Gastrocnemius medialis (tissue), 4 donors: ENCODE data around the gene JAG2. TPM values are rescaled to one million over a fixed set of nuclear protein-coding genes. Genes with fewer than 3 reads are reported as not detected.
A peak's percentile ranks its signal among the peaks of the same experiment; 100 is the strongest.

Experiments used
- ATAC-seq, 2 donors: fragments of 150-250 bp; one replicate each; pipeline ENCODE4 v1.9.1; 2016
- DNase-seq, 2 donors: peaks; one replicate each; pipeline ENCODE4 v3.0.0-alpha.2; 2019
- H3K27ac ChIP-seq, 4 donors: fragments of 200-600 bp; sonication (generic); 1 replicate in 1 of 4; 2 replicates in 3 of 4; pipeline ENCODE4 v1.5.1; 2016 to 2018; ENCODE audit warnings: mild to moderate bottlenecking in 2 of 4, moderate library complexity in 1 of 4
- H3K27me3 ChIP-seq, 3 donors: fragments of 200-600 bp; sonication (generic) in 2 of 3; 1 replicate in 1 of 3; 2 replicates in 2 of 3; pipeline versions ENCODE4 v1.5.1 to v1.6.0; 2016 to 2019; ENCODE audit warnings: mild to moderate bottlenecking in 1 of 3, moderate library complexity in 1 of 3
- H3K36me3 ChIP-seq, 2 donors: fragments of 200-600 bp; sonication (generic) in 1 of 2; one replicate each; pipeline ENCODE4 v1.5.1; 2017 to 2018
- H3K4me1 ChIP-seq, 2 donors: fragments of 200-600 bp; sonication (generic) in 1 of 2; one replicate each; pipeline ENCODE4 v1.5.1; 2016 to 2017; ENCODE audit warnings: mild to moderate bottlenecking in 2 of 2
- H3K4me3 ChIP-seq, 4 donors: fragments of 200-600 bp; sonication (generic) in 3 of 4; 1 replicate in 1 of 4; 2 replicates in 3 of 4; pipeline ENCODE4 v1.5.1; 2016 to 2019; ENCODE audit warnings: mild to moderate bottlenecking in 2 of 4
- H3K9me3 ChIP-seq, 3 donors: fragments of 200-600 bp; sonication (generic) in 2 of 3; 1 replicate in 1 of 3; 2 replicates in 2 of 3; pipeline ENCODE4 v1.5.1; 2016 to 2019
- CTCF ChIP-seq, 5 experiments: fragments of 450-650 bp in 3 of 5; fragments of 200-600 bp in 2 of 5; sonication (generic) in 2 of 5; IDR thresholded peaks in 4 of 5; conservative IDR thresholded peaks in 1 of 5; 1 replicate in 4 of 5; 2 replicates in 1 of 5; pipeline ENCODE4 v1.5.1; 2016 to 2019; ENCODE audit warnings: antibody characterized with exemption in 5 of 5, mild to moderate bottlenecking in 3 of 5, moderate library complexity in 3 of 5
- POLR2A ChIP-seq, 2 donors: fragments of 450-650 bp; IDR thresholded peaks; one replicate each; pipeline ENCODE4 v1.6.1; 2017; ENCODE audit warnings: antibody characterized with exemption in 2 of 2, mild to moderate bottlenecking in 2 of 2, moderate library complexity in 2 of 2
- in situ Hi-C, 4 donors: fragments of 200-750 bp; cut with MboI; loops; one replicate each; pipeline versions ENCODE4 v1.15.0 to v1.8.0; 2017; ENCODE audit warnings: low sequenced_read_pairs in 4 of 4
- intact Hi-C: fragments of 100-400 bp; cut with DNase I; formaldehyde crosslinking; loops from one replicate; pipeline ENCODE4 v1.15.1; 2023; ENCODE audit warnings: low total_unique reads
- total RNA-seq, 4 donors: library from RNA; depleted of rRNA; stranded (reverse); fragments of >200 nt; gene quantifications; one replicate each; pipeline versions ENCODE4 v1.1.0 to v1.2.3, GENCODE V29; 2016

Gene JAG2
- total RNA-seq, 4 donors from 2014 or later: 8.0 to 17.9 (median 15.7) TPM

GRCh38 chr14:105203057-105203531 lies 34.5 kb upstream of the JAG2 start:
- H3K4me3 ChIP-seq: no peak overlapping the region
- ATAC-seq (peak; percentile 39 to 62), DNase-seq (peak in 1 of 2 donors; percentile 65)
- TF ChIP-seq POLR2A (IDR thresholded peaks at IDR 0.05) (no peak), CTCF (IDR thresholded peaks at IDR 0.05 in 4 of 5, conservative IDR thresholded peaks at IDR 0.05 in 1 of 5) (peak; percentile 83 to 97 (median 95))
- in situ Hi-C loops: loop anchor here in 1 of 4 donors (25.0 kb wide), 1 partner anchor 134 kb away; no protein-coding TSS in a partner anchor
- no peaks in the 10 kb centered on the region for H3K9me3 ChIP-seq
- H3K36me3 ChIP-seq: no peaks in the 10 kb centered on the region
- H3K27me3 ChIP-seq: peaks cover 0 to 12% (median 8%) of the 10 kb centered on the region in 3 donors
- peaks cover 5 to 30% of the 10 kb centered on the region in 2 donors for H3K4me1 ChIP-seq
- intact Hi-C loops: loop anchor here (1.0 to 5.0 kb wide), 3 partner anchors 79 to 149 kb away; no protein-coding TSS in a partner anchor
- H3K27ac ChIP-seq: no peak overlapping the region

- no peak for ATAC-seq
- in situ Hi-C loops: loop anchor here in 1 of 4 donors (25.0 kb wide), 1 partner anchor 135 kb away; no protein-coding TSS in a partner anchor
- Histone ChIP-seq H3K9me3 (no peaks in the 10 kb centered on the region), H3K27ac (peak overlapping the region; percentile 3 to 56 (median 50)), H3K27me3 (peaks cover 9 to 19% (median 17%) of the 10 kb centered on the region in 3 donors), H3K36me3 (no peaks in the 10 kb centered on the region), H3K4me1 (peaks cover 8 to 34% of the 10 kb centered on the region in 2 donors), H3K4me3 (no peak overlapping the region)
- TF ChIP-seq CTCF (IDR thresholded peaks at IDR 0.05 in 4 of 5, conservative IDR thresholded peaks at IDR 0.05 in 1 of 5): no peak
- TF ChIP-seq POLR2A (IDR thresholded peaks at IDR 0.05): no peak
- intact Hi-C loops: loop anchor here (5.0 kb wide), 2 partner anchors 80 to 110 kb away; no protein-coding TSS in a partner anchor
- no peak for DNase-seq
These were observed 33.4 kb upstream of the JAG2 start for GRCh38 chr14:105201925-105202513.

- H3K9me3 ChIP-seq: no peaks in the 10 kb centered on the region
- ATAC-seq (no peak), DNase-seq (no peak)
- H3K27me3 ChIP-seq: peaks cover 15 to 26% (median 20%) of the 10 kb centered on the region in 3 donors
- peak overlapping the region; percentile 3 to 56 (median 50) for H3K27ac ChIP-seq
- in situ Hi-C loops (loop anchor here in 1 of 4 donors (25.0 kb wide), 1 partner anchor 136 kb away; no protein-coding TSS in a partner anchor), intact Hi-C loops (loop anchor here (5.0 kb wide), 2 partner anchors 81 to 109 kb away; no protein-coding TSS in a partner anchor)
- no peaks in the 10 kb centered on the region for H3K36me3 ChIP-seq
- H3K4me3 ChIP-seq: no peak overlapping the region
- TF ChIP-seq POLR2A (IDR thresholded peaks at IDR 0.05) (no peak), CTCF (IDR thresholded peaks at IDR 0.05 in 4 of 5, conservative IDR thresholded peaks at IDR 0.05 in 1 of 5) (peak in 1 of 5 experiments; percentile 7)
- peaks cover 8 to 39% of the 10 kb centered on the region in 2 donors for H3K4me1 ChIP-seq
These were observed 32.8 kb upstream of the JAG2 start for GRCh38 chr14:105201156-105201924.

- H3K9me3 ChIP-seq: no peaks in the 10 kb centered on the region
- peaks cover 22 to 33% (median 27%) of the 10 kb centered on the region in 3 donors for H3K27me3 ChIP-seq
- intact Hi-C loops (loop anchor here (5.0 kb wide), 2 partner anchors 82 to 108 kb away; no protein-coding TSS in a partner anchor), in situ Hi-C loops (loop anchor here in 1 of 4 donors (25.0 kb wide), 1 partner anchor 137 kb away; no protein-coding TSS in a partner anchor)
- DNase-seq (no peak), ATAC-seq (no peak)
- no peak overlapping the region for H3K4me3 ChIP-seq
- H3K27ac ChIP-seq: no peak overlapping the region
- H3K36me3 ChIP-seq: no peaks in the 10 kb centered on the region
- peaks cover 8 to 42% of the 10 kb centered on the region in 2 donors for H3K4me1 ChIP-seq
- TF ChIP-seq POLR2A (IDR thresholded peaks at IDR 0.05) (no peak), CTCF (IDR thresholded peaks at IDR 0.05 in 4 of 5, conservative IDR thresholded peaks at IDR 0.05 in 1 of 5) (no peak)
These were observed 32.1 kb upstream of the JAG2 start for GRCh38 chr14:105200641-105201040.
